Esophagus squamous epithelium (tissue), 5 donors: Measurements from ENCODE around the gene C13orf42. TPM values are rescaled to one million over a fixed set of nuclear protein-coding genes. Genes with fewer than 3 reads are reported as not detected.

ENCODE experiments used
- DNase-seq: peaks from one replicate; lab custom pipeline; 2025; lab: John Stamatoyannopoulos, UW
- H3K27ac ChIP-seq, 4 donors: fragments of 200-600 bp; sonication (generic); one replicate each; pipeline ENCODE4 v1.5.1; 2016 to 2019; ENCODE audit warnings: mild to moderate bottlenecking in 1 of 4
- H3K27me3 ChIP-seq, 4 donors: fragments of 200-600 bp; sonication (generic); 1 replicate in 3 of 4; 2 replicates in 1 of 4; pipeline versions ENCODE4 v1.5.1 to v1.6.0; 2017 to 2021; ENCODE audit warnings: antibody characterized with exemption in 1 of 4
- H3K36me3 ChIP-seq, 3 donors: fragments of 200-600 bp; sonication (generic); one replicate each; pipeline ENCODE4 v1.5.1; 2016 to 2019
- H3K4me1 ChIP-seq, 3 donors: fragments of 200-600 bp; sonication (generic); one replicate each; pipeline ENCODE4 v1.5.1; 2017 to 2019
- H3K4me3 ChIP-seq, 4 donors: fragments of 200-600 bp; sonication (generic); 1 replicate in 3 of 4; 2 replicates in 1 of 4; pipeline ENCODE4 v1.5.1; 2016 to 2019; ENCODE audit warnings: mild to moderate bottlenecking in 2 of 4, moderate library complexity in 1 of 4
- H3K9me3 ChIP-seq, 3 donors: fragments of 200-600 bp; sonication (generic); one replicate each; pipeline ENCODE4 v1.5.1; 2016 to 2019
- POLR2A ChIP-seq, 4 donors: fragments of 450-650 bp; IDR thresholded peaks; one replicate each; pipeline ENCODE4 v1.6.1; 2017; ENCODE audit warnings: antibody characterized with exemption in 4 of 4, mild to moderate bottlenecking in 4 of 4, moderate library complexity in 3 of 4
- WGBS, 2 donors: methylation state at CpG; one replicate each; pipeline ENCODE4 v1.1.5; 2018; 5-methylcytosine and 5-hydroxymethylcytosine counted together
- intact Hi-C: fragments of 100-400 bp; cut with DNase I; formaldehyde crosslinking; loops from one replicate; pipeline ENCODE4 v1.15.0; 2022
- total RNA-seq, 4 donors: library from RNA; depleted of rRNA; stranded (reverse); fragments of >200 nt; gene quantifications; one replicate each; pipeline ENCODE4 v1.1.0, GENCODE V29; 2016
- TF ChIP-seq, protein P1 (sequence below), 6 experiments: fragments of 450-650 bp in 4 of 6; fragments of 200-600 bp in 2 of 6; sonication (generic) in 2 of 6; IDR thresholded peaks; one replicate each; pipeline ENCODE4 v1.5.1; 2016 to 2019; ENCODE audit warnings: antibody characterized with exemption in 6 of 6, mild to moderate bottlenecking in 4 of 6, moderate library complexity in 4 of 6
- donor health status: DM: yes; HTN: yes; CAD: no.

The C13orf42 gene
- total RNA-seq, 4 donors from 2014 or later = not detected

DNA sequence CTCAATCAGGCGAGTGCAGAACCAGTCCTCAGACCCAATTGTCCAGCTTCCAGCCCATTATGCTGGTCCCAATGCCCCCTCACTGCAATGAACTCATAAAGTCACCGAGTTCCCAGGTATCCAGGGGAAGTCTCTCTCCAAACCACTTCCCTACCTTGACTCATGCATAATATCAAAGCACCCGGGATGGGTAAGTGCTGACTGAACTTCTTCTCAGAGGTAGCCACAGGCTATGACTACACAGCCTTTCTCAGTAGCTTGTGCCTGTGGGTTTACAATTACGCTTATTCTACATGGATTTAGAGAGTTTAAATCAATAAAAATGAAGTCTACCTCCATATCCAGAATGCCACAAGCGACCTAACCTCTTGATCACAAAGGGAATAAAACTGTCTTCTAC is 1.7 kb upstream of the C13orf42 start:
- no peak for DNase-seq
- WGBS, 2 donors = 69 to 70% methylated on average over 5 of the region's 5 CpGs
- Histone ChIP-seq H3K36me3 (no peaks in the 10 kb centered on the region), H3K9me3 (peaks cover 0 to 5% (median 4%) of the 10 kb centered on the region in 3 donors), H3K4me1 (no peaks in the 10 kb centered on the region), H3K27ac (no peak overlapping the region), H3K27me3 (peaks cover 0 to 11% (median 0%) of the 10 kb centered on the region in 4 donors), H3K4me3 (no peak overlapping the region)
- no peak for TF ChIP-seq POLR2A (IDR thresholded peaks at IDR 0.05)
- TF ChIP-seq, protein P1, sequence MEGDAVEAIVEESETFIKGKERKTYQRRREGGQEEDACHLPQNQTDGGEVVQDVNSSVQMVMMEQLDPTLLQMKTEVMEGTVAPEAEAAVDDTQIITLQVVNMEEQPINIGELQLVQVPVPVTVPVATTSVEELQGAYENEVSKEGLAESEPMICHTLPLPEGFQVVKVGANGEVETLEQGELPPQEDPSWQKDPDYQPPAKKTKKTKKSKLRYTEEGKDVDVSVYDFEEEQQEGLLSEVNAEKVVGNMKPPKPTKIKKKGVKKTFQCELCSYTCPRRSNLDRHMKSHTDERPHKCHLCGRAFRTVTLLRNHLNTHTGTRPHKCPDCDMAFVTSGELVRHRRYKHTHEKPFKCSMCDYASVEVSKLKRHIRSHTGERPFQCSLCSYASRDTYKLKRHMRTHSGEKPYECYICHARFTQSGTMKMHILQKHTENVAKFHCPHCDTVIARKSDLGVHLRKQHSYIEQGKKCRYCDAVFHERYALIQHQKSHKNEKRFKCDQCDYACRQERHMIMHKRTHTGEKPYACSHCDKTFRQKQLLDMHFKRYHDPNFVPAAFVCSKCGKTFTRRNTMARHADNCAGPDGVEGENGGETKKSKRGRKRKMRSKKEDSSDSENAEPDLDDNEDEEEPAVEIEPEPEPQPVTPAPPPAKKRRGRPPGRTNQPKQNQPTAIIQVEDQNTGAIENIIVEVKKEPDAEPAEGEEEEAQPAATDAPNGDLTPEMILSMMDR (IDR thresholded peaks at IDR 0.05) = no peak
- intact Hi-C loops = no loop called here

DNA sequence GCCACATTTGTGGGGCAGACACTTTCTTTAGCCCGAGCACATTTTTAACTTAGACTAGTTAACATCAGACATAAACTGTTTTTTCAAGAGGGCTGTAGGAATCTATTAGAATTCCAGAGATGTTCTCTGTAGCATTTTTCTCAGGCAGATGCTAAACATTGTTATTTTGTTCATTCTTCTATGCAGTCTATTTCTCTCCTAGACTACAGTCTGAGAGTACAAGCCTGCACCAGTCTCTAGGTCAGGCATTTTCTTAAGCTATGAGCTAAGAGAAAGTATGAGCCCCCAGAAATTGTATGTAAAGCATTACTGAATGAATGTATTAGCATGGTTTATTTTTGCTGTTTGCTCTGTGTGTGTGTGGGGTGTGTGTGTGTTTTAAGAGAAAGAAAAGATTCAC is 923 bp upstream of the C13orf42 start:
- intact Hi-C loops = no loop called here
- Histone ChIP-seq H3K4me1 (no peaks in the 10 kb centered on the region), H3K4me3 (no peak overlapping the region), H3K27me3 (peaks cover 0 to 9% (median 0%) of the 10 kb centered on the region in 4 donors), H3K9me3 (no peaks in the 10 kb centered on the region), H3K36me3 (no peaks in the 10 kb centered on the region), H3K27ac (no peak overlapping the region)
- TF ChIP-seq, protein P1 (IDR thresholded peaks at IDR 0.05) = no peak
- TF ChIP-seq POLR2A (IDR thresholded peaks at IDR 0.05) = no peak
- no peak for DNase-seq
- WGBS, 2 donors = 0% methylated on average over 1 of the region's 1 CpG

DNA sequence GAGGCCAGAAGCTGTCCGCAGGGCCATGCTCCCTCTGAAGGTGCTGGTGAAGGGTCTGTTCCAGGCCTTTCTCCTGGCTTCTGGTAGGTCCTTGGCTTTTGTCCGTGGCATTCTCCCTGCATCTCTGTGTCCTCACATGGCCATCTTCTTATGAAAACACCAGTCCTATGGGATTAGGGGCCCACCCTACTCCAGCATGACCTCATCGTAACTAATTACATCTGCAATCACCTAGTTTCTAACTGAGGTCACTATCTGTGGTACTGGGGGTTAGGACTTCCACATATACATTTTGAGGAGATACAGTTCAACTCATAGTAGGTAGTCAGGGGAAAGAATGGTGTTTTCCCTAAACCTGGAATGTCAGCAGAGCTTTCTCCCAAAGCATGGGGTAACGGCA is 3.1 kb downstream of the C13orf42 start:
- Histone ChIP-seq H3K36me3 (no peaks in the 10 kb centered on the region), H3K27ac (no peak overlapping the region), H3K27me3 (peaks cover 0 to 8% (median 0%) of the 10 kb centered on the region in 4 donors), H3K4me1 (no peaks in the 10 kb centered on the region), H3K4me3 (no peak overlapping the region), H3K9me3 (no peaks in the 10 kb centered on the region)
- 86 to 93% methylated on average over 4 of the region's 4 CpGs for WGBS, 2 donors
- DNase-seq = no peak
- intact Hi-C loops = no loop called here
- TF ChIP-seq POLR2A (IDR thresholded peaks at IDR 0.05) = no peak
- TF ChIP-seq, protein P1 (IDR thresholded peaks at IDR 0.05) = no peak

DNA sequence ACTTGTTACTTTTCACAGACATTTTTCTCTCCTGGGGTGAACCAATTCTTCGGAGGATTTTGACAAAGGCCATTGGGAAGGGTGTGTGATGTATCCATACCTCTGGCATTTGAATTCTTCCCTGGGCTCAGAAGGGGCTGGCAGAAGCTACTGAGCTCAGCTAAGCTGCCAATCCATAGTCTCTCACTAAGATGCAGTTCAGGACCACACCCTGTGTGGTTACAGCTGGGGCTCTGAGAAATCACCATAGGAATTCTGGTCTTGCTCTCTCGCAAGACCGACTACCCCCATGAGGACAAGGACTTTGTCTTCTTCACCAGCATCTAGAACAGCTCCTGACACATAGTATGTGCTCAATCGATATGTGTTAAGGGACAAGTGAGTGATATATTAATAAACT is 6.0 kb downstream of the C13orf42 start:
- no peak for DNase-seq
- Histone ChIP-seq H3K4me3 (no peak overlapping the region), H3K27ac (no peak overlapping the region), H3K27me3 (peaks cover 0 to 22% (median 0%) of the 10 kb centered on the region in 4 donors), H3K36me3 (no peaks in the 10 kb centered on the region), H3K9me3 (no peaks in the 10 kb centered on the region), H3K4me1 (no peaks in the 10 kb centered on the region)
- TF ChIP-seq POLR2A (IDR thresholded peaks at IDR 0.05) = no peak
- TF ChIP-seq, protein P1 (IDR thresholded peaks at IDR 0.05) = no peak
- 81 to 88% methylated on average over 4 of the region's 4 CpGs for WGBS, 2 donors
- intact Hi-C loops = no loop called here

DNA sequence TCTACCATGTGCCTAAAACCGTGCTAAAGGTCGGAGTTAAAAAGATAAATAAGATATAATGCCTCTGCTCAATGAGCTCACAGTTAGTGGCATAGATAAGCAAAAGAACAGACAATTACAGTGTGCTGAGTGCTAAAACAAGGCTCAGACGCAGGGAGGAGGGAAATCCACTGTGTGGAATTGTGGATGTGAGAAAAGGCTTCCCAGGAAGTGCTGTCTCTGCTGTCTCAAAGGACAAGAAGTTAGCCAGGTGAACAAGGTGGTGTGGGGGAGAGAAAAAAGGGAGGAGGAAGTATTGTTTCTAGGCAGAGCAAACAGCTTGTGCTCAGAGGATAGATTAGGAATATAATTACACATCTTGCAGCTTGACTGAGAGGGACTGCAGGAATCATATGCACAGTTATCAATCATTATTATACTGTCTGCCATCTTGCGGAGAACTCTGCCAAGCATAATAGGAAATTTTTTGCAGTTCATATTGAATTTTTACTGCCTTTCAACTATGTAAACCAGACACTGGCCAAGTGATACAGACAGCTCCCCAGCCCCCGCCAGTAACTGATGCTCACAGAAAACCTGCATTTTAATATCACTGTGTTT is 9.3 kb downstream of the C13orf42 start:
- H3K36me3 ChIP-seq = no peaks in the 10 kb centered on the region
- DNase-seq = no peak
- intact Hi-C loops = no loop called here
- H3K27ac ChIP-seq = no peak overlapping the region
- WGBS, 2 donors = 68 to 78% methylated on average over 5 of the region's 5 CpGs
- H3K4me1 ChIP-seq = no peaks in the 10 kb centered on the region
- peaks cover 0 to 22% (median 0%) of the 10 kb centered on the region in 4 donors for H3K27me3 ChIP-seq
- TF ChIP-seq, protein P1 (IDR thresholded peaks at IDR 0.05) = no peak
- no peak for TF ChIP-seq POLR2A (IDR thresholded peaks at IDR 0.05)
- no peaks in the 10 kb centered on the region for H3K9me3 ChIP-seq
- no peak overlapping the region for H3K4me3 ChIP-seq
